Neuron (in vitro differentiated cells): ENCODE results near the gene IFNAR1.
A peak's percentile ranks its signal among the peaks of the same experiment; 100 is the strongest.

Source experiments
- H2AFZ ChIP-seq: one replicate; pipeline ENCODE4 v1.6.1; 2013; ENCODE audit warnings: low read depth, mild to moderate bottlenecking, inconsistent platforms, low read length, moderate library complexity
- H3K27me3 ChIP-seq: one replicate; pipeline ENCODE4 v1.6.1; 2013; ENCODE audit warnings: low read length; ENCODE audit not compliant: insufficient read depth
- H3K36me3 ChIP-seq: one replicate; pipeline ENCODE4 v1.6.1; 2013; ENCODE audit warnings: low read length; ENCODE audit not compliant: insufficient read depth
- H3K4me1 ChIP-seq: one replicate; pipeline ENCODE4 v1.6.1; 2013; ENCODE audit warnings: low read length; ENCODE audit not compliant: insufficient read depth
- H3K4me3 ChIP-seq: 2 replicates; pipeline ENCODE4 v1.5.1; 2013; ENCODE audit warnings: mild to moderate bottlenecking, low read length, moderate library complexity
- H3K9me3 ChIP-seq: one replicate; pipeline ENCODE4 v1.6.1; 2013; ENCODE audit warnings: low read length

IFNAR1 gene

GRCh38 chr21:33393348-33393747, 68.6 kb downstream of the IFNAR1 start:
- H3K4me1 ChIP-seq: peaks cover 7% of the 10 kb centered on the region
- H3K36me3 ChIP-seq: no peaks in the 10 kb centered on the region

GRCh38 chr21:33394260-33394659, 69.5 kb downstream of the IFNAR1 start:
- no peaks in the 10 kb centered on the region for H3K36me3 ChIP-seq
- no peak overlapping the region for H3K4me3 ChIP-seq
- no peak overlapping the region for H2AFZ ChIP-seq
- H3K9me3 ChIP-seq: no peaks in the 10 kb centered on the region
- H3K27me3 ChIP-seq: no peaks in the 10 kb centered on the region
- H3K4me1 ChIP-seq: peaks cover 7% of the 10 kb centered on the region

More at GRCh38 chr21:33393348-33393747, 68.6 kb downstream of the IFNAR1 start:
- no peak overlapping the region for H2AFZ ChIP-seq
- no peaks in the 10 kb centered on the region for H3K27me3 ChIP-seq
- H3K4me3 ChIP-seq: no peak overlapping the region
- no peaks in the 10 kb centered on the region for H3K9me3 ChIP-seq

- Histone ChIP-seq H3K27me3 (no peaks in the 10 kb centered on the region), H2AFZ (no peak overlapping the region), H3K36me3 (no peaks in the 10 kb centered on the region), H3K9me3 (no peaks in the 10 kb centered on the region), H3K4me1 (peaks cover 7% of the 10 kb centered on the region), H3K4me3 (no peak overlapping the region)
Measured at GRCh38 chr21:33395891-33396331, 71.1 kb downstream of the IFNAR1 start.

GRCh38 chr21:33396436-33396835, 71.7 kb downstream of the IFNAR1 start:
- H3K9me3 ChIP-seq: no peaks in the 10 kb centered on the region
- H2AFZ ChIP-seq: no peak overlapping the region
- no peaks in the 10 kb centered on the region for H3K36me3 ChIP-seq
- no peaks in the 10 kb centered on the region for H3K27me3 ChIP-seq
- H3K4me3 ChIP-seq: no peak overlapping the region
- H3K4me1 ChIP-seq: peaks cover 7% of the 10 kb centered on the region

GRCh38 chr21:33396951-33397350, 72.2 kb downstream of the IFNAR1 start:
- Histone ChIP-seq H3K9me3 (no peaks in the 10 kb centered on the region), H2AFZ (no peak overlapping the region), H3K4me1 (peaks cover 7% of the 10 kb centered on the region), H3K27me3 (no peaks in the 10 kb centered on the region), H3K4me3 (no peak overlapping the region), H3K36me3 (no peaks in the 10 kb centered on the region)

- no peaks in the 10 kb centered on the region for H3K36me3 ChIP-seq
- no peaks in the 10 kb centered on the region for H3K9me3 ChIP-seq
- no peak overlapping the region for H2AFZ ChIP-seq
- H3K4me1 ChIP-seq: peaks cover 7% of the 10 kb centered on the region
- no peaks in the 10 kb centered on the region for H3K27me3 ChIP-seq
- no peak overlapping the region for H3K4me3 ChIP-seq
Measured at GRCh38 chr21:33397717-33398116, 72.9 kb downstream of the IFNAR1 start.

GRCh38 chr21:33398361-33398760, 73.6 kb downstream of the IFNAR1 start:
- Histone ChIP-seq H3K9me3 (no peaks in the 10 kb centered on the region), H3K4me1 (peaks cover 7% of the 10 kb centered on the region), H3K4me3 (no peak overlapping the region), H3K36me3 (no peaks in the 10 kb centered on the region), H3K27me3 (no peaks in the 10 kb centered on the region), H2AFZ (no peak overlapping the region)

- no peaks in the 10 kb centered on the region for H3K27me3 ChIP-seq
- no peaks in the 10 kb centered on the region for H3K9me3 ChIP-seq
- no peak overlapping the region for H3K4me3 ChIP-seq
- H2AFZ ChIP-seq: no peak overlapping the region
- H3K36me3 ChIP-seq: no peaks in the 10 kb centered on the region
- peaks cover 1% of the 10 kb centered on the region for H3K4me1 ChIP-seq
Measured at GRCh38 chr21:33401630-33401992, 76.8 kb downstream of the IFNAR1 start.

GRCh38 chr21:33402001-33402979, 77.5 kb downstream of the IFNAR1 start:
- no peak overlapping the region for H2AFZ ChIP-seq
- no peaks in the 10 kb centered on the region for H3K9me3 ChIP-seq
- peak overlapping the region; percentile 57 for H3K4me3 ChIP-seq
- H3K27me3 ChIP-seq: no peaks in the 10 kb centered on the region
- H3K4me1 ChIP-seq: peaks cover 1% of the 10 kb centered on the region
- no peaks in the 10 kb centered on the region for H3K36me3 ChIP-seq

- peak within 1 kb of the TSS; percentile 98 for H2AFZ ChIP-seq
- H3K27me3 ChIP-seq: no peaks in the 10 kb centered on the region
- no peaks in the 10 kb centered on the region for H3K9me3 ChIP-seq
- H3K36me3 ChIP-seq: no peaks in the 10 kb centered on the region
- peak within 1 kb of the TSS; percentile 57 for H3K4me3 ChIP-seq
- H3K4me1 ChIP-seq: peaks cover 1% of the 10 kb centered on the region
Measured at GRCh38 chr21:33403128-33403785, 78.5 kb downstream of the IFNAR1 start, which contains the start of gene IFNGR2. Gene IFNGR2, plus strand, starts transcription at chr21:33403413. Its CDS starts 131 bp downstream, at chr21:33403544.

GRCh38 chr21:33403786-33404585, 79.2 kb downstream of the IFNAR1 start:
- Histone ChIP-seq H3K36me3 (no peaks in the 10 kb centered on the region), H3K4me1 (peaks cover 1% of the 10 kb centered on the region), H2AFZ (peak overlapping the region; percentile 98), H3K27me3 (no peaks in the 10 kb centered on the region), H3K4me3 (peak overlapping the region; percentile 57), H3K9me3 (no peaks in the 10 kb centered on the region)

GRCh38 chr21:33406493-33406892, 81.7 kb downstream of the IFNAR1 start:
- Histone ChIP-seq H3K36me3 (peaks cover 7% of the 10 kb centered on the region), H3K27me3 (no peaks in the 10 kb centered on the region), H3K4me3 (no peak overlapping the region), H3K9me3 (no peaks in the 10 kb centered on the region), H2AFZ (no peak overlapping the region), H3K4me1 (peaks cover 1% of the 10 kb centered on the region)
